ENCODE data around the gene HSD17B12.
"Not testable (repeated sequence)": the region's sequence is repeated elsewhere in the genome, so short reads cannot be mapped to it uniquely, and the experiment has no call there.

The HSD17B12 gene

DNA sequence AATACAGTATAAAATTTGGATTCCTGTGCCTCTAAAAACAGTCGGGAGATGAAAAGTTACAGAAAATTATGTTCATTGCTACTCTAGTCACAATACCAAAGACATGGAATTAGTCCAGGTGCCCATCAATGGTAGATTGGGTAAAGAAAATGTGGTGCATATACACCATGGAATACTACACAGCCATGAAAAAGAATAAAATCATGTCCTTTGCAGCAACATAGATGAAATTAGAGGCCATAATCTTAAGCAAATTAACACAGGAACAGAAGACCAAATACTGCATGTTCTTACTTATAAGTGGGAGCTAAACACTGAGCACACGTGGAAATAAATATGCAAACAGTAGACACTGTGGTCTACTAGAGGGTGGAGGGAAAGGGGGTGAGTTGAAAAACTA lies 67.6 kb downstream of the HSD17B12 start:
- DNase-seq, result no peak

DNA sequence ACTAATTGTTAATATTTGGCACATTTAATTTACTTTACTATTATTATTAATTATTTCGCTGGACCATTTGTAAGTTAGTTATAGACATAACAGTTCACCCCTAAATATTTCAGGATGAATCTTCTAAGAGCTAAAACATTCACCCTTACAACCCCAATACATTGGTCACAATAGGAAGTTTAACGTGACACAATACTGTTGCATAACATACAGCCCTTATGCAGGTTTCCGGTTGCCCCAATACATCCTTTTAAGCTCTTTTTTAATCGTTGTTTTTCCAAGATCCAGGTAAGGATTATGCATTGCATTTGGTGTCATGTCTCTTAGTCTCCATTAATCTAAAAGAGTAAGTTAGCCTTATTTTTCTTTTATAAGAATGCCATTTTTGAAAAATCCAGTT lies 71.2 kb downstream of the HSD17B12 start:
- no peak for DNase-seq

- DNase-seq, result no peak
Measured at GRCh38 chr11:43756575-43756974, 76.0 kb downstream of the HSD17B12 start.

DNA sequence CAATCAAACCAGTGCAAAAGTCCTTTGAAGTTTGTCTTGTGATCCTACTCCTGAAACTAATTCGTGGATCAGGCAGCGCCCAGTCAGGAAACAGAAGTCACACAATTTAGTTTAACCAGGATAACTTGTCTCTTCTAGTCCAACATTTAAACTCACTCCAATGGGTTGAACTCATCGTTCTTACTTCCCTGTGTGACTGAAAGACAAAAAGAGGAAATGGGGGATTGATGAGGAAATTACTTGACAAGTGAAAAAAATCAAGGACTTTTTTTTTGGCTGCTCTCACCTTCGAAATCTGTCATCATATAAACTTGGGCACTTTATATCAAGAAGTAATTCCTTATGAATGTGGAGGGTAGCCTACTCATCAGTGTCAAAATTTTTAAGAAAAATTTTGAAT lies 78.4 kb downstream of the HSD17B12 start:
- no peak for DNase-seq

DNA sequence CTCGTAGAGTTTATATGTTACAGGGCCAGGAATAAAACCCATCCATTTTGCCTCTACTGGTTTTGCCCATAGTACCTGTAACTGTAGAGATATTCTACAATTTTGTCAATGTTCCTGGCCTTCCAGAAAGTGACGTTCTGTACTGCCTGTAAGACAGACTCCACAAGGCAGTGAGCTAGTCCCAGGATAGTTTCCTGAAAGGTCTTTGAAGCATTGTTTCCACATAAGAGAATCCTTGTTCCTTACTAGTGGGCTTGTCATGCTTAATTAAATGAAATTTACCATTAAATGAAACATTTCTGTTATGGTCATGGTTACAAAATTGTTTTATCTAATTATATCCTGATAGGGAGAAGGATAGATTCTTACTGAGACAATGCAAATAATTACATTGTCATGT lies 80.4 kb downstream of the HSD17B12 start:
- DNase-seq, result no peak

GRCh38 chr11:43765194-43765593 lies 84.7 kb downstream of the HSD17B12 start:
- DNase-seq, result no peak

DNA sequence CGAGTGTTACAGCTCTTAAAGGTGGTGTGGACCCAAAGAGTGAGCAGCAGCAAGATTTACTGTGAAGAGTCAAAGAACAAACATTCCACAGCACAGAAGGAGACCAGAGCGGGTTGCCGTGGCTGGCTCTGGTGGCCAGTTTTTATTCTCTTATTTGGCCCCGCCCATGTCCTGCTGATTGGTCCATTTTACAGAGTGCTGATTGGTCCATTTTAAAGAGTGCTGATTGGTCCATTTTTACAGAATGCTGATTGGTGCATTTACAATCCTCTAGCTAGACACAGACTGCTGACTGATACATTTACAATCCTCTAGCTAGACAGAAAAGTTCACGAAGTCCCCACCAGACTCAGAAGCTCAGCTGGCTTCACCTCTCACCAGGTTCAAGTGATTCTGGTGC lies 88.1 kb downstream of the HSD17B12 start:
- DNase-seq, result not testable (repeated sequence)

DNA sequence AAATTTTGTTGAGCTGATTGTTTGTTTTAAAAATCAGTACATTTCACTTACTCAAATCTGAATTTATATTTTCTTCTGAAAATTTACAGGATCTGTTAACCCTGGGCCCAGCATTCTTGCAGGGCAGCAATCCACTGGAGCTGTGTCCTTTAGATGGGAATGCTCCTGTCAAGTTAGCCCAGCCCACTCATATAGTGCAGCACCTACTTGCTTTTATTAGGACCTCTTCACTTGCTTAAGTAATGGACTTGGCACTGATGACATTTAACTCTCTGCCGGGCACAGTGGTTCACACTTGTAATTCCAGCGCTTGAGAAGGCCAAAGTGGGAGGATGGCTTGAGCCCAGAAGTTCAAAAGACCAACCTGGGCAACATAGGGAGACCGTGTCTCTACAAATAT lies 89.6 kb downstream of the HSD17B12 start:
- DNase-seq, result no peak

GRCh38 chr11:43772733-43773132 lies 92.2 kb downstream of the HSD17B12 start:
- no peak for DNase-seq

DNA sequence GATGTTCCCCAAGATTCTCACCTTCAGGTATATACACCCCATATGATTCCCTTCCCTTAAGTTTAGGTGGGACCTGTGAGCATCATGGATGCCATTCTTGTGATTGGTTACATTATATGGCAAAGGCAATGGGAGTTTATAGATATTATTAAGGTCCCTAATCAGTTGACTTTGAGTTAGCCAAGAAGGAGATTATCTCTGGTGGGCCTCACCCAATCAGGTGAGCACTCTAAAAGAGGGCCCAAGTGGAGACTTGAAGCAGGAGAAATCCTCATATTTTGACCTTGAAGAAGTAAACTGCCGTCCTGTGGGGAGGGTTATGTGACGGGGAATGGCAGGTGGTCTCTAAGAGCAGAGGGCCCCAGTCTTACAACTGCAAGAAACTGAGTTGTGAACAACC lies 94.2 kb downstream of the HSD17B12 start:
- DNase-seq, result no peak

GRCh38 chr11:43779306-43779705 lies 98.8 kb downstream of the HSD17B12 start:
- DNase-seq, result no peak

- no peak for DNase-seq
Measured at GRCh38 chr11:43784301-43784700, 103.8 kb downstream of the HSD17B12 start.

GRCh38 chr11:43784866-43785265 lies 104.3 kb downstream of the HSD17B12 start:
- no peak for DNase-seq

DNA sequence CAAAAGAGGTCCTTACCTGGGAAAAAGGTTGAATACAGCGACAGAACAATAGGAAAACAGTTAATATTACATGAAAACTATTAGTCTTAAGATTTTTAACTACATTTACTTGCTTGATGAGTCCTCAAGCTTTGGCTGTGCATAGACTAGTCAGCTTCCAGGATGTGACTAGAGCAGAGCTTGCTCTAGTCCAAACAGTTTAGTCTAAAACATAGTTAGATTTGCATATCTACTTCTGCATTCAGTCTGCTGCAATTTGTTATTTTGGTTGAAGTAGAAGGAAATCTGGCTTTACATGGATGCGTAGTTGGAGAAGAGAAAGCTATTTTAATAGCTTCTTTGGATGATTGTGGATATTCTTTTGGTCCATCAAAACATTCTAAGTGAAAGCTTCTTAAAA lies 104.8 kb downstream of the HSD17B12 start:
- no peak for DNase-seq

- DNase-seq, result no peak
Measured at GRCh38 chr11:43786016-43786415, 105.5 kb downstream of the HSD17B12 start.

GRCh38 chr11:43787824-43788223 lies 107.3 kb downstream of the HSD17B12 start:
- DNase-seq, result no peak

GRCh38 chr11:43788421-43788820 lies 107.9 kb downstream of the HSD17B12 start:
- no peak for DNase-seq

GRCh38 chr11:43789700-43790443 lies 109.3 kb downstream of the HSD17B12 start:
- DNase-seq, result no peak

DNA sequence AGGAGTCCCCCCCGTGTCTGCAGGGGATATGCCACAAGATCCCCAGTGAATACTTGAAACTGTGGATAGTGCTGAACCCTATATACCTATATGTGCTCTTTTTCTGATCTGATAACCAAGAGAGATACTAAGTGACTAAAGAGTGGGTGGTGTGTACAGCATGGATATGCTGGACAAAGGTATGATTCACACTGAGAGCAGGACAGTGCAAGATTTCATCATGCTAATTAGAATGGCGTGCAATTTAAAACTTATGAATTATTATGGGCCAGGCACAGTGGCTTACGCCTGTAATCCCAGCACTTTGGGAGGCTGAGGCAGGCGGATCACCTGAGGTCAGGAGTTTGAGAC lies 109.9 kb downstream of the HSD17B12 start:
- DNase-seq, result no peak

DNA sequence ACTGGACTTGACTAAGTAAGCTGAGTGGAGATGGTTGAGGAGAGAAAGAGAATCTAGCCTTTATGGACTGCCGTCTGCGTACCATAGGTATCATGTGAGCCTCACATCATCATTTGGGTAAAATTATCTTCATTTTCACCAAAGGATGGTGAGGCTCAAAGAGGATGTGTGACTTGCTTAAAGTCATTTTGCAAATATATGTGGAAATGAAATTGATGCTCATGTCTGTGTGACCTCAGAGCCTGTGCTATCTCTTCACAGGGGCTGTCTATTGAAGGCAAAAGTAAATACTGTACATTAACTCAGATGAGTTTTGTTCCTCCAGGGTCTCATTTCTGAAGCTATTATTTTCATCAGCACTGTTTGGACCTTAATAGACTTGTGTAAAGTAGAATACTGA lies 116.8 kb downstream of the HSD17B12 start:
- DNase-seq, result no peak

- no peak for DNase-seq
Measured at GRCh38 chr11:43797866-43798265, 117.3 kb downstream of the HSD17B12 start.

DNA sequence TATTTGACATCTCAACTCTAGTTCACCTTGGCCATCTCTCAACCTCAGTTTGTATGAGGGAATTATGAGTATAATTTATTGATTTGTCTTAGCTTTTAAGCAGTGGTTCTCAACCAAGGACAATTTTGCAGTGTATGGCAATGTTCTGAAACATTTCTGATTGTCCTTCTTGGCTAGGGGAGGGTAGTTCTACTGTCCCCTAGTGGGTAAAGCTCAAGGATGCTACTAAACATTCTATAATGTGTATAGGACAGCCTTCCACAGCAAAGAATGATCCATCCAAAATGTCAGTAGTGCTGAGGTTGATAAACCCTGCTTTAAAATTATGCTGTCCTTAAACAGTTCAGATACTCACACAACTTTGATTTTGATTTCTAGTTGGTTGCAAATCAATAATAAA lies 122.0 kb downstream of the HSD17B12 start:
- DNase-seq, result no peak

GRCh38 chr11:43803766-43804165 lies 123.2 kb downstream of the HSD17B12 start:
- no peak for DNase-seq

DNA sequence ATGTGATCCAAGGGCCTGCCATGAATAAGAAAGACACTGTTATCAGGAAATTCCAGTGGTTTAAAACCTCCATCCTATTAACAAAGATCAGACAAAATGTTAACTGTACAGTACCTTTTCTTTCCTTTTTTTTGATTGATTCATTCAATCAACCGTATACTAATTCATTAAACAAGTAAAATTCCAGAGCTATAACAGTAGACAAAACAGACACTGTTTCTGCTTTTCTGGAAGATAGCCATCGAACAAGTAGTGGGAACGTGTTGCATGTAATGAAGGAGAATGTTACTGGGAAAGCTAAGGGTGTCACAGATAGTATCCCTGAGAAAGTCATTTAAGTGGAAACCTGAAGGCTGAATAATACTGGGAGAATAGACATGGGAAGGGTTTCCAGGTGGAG lies 126.4 kb downstream of the HSD17B12 start:
- no peak for DNase-seq

DNA sequence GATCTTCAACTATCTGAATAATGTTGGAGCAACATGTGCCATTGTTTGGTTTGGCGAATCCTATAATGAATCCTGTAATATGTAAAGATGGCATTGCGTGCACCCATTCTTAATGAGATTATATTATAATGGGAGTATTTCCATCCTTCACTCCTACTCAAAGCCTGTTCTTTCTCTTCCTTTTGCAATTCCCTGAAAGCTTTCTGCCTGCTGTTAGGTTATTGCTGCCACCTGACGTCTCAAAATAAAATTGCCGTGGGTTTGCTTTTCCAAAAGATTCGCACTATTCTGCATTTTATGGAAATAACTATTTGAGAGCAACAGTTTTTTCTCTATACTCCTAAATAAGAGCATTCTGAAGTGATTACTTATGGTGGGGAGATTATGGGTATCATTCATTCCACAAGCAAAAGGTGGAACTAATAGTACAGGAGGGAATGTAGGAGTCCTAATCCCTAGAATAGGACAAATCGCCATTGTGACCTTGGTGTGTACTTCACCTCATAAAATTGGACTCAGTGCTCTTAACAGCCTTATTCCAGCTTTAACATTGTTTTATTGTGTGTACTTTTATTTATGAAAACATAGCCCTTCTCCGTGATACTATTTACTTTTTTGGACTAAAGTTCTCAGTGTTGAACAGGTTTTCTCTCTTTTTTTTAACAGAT lies 130.5 kb downstream of the HSD17B12 start:
- DNase-seq, result no peak

Measured in DMS79 treated with DMSO at 0.1 percent for 48 hours (cell line).